NCI-H82 (cell line): Measurements from ENCODE around the gene SERPINI1.
"Not testable (repeated sequence)": the region's sequence is repeated elsewhere in the genome, so short reads cannot be mapped to it uniquely, and the experiment has no call there.

Source experiments
- DNase-seq: peaks from one replicate; lab custom pipeline; 2025; lab: John Stamatoyannopoulos, UW

Gene SERPINI1

DNA sequence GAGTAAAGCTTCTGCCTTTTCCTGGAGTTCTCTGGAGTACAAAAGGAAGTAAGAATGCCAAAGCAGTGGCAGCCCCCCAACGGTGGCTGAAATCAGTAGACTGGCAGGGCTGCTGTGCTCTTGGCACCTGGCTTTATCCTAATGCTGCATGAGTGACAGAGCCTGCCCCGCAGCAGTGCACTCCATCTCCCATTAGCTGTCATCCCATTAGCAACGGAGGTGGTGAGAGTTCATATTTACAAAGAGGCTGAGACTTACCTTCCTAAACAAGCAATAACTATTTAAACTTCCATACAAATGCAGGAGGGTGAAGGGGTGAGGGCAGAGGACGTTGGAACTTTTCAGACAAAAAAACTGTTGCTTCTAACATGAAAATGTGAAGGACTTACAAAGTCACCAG lies 51.9 kb downstream of the SERPINI1 start:
- DNase-seq: peak; percentile 85

DNA sequence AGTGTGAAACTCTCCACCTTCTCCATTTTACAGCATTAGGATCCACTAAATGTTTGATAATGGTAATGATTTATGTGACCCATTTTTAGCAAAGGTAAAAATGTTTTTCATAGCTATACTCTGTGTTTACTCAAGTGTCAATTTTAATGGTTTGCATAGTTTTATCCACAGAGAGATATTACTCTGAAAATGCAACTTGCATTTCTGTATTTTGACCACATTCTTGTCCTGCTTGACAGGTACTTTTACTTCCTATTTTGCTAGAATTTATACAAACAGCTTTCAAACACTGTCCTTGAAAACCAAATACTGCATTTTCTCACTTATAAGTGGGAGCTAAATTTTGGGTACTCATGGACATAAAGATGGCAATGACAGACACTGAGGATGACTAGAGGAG lies 62.9 kb downstream of the SERPINI1 start:
- no peak for DNase-seq

DNA sequence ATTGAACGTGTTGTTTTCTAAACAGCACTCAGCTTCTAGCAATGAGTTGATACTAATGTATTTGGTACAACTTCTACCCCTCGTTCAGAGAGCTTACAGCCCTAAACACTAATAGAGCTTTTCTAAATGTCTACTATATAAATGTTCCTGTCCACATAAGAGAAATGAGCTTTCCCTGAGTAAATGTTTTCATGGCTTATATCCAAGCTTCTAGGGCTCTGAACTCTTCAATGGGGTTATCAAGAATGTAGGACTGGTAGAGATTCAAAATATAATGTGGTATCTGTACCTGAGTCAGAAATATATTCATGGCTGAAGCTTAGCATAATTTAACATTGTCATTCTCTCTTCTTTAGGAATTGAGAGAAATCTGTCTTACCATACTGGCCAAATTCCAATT lies 73.4 kb downstream of the SERPINI1 start:
- DNase-seq: no peak

DNA sequence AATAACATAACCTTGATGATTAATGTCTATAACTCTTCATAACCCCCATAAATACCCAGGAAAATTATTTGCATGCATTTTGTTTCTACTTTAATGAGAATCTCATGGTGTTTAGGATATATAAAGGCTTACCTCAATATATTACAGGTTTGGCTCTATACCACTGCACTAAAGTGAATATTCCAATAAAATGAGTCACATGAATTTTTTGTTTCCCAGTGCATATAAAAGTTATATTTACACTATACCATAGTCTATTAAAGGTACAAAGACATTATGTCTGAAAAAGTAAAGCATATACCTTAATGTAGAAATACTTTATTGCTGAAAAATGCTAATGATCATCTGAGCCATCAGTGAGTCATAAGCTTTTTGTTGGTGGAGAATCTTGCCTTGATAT lies 74.7 kb downstream of the SERPINI1 start:
- DNase-seq: no peak

DNA sequence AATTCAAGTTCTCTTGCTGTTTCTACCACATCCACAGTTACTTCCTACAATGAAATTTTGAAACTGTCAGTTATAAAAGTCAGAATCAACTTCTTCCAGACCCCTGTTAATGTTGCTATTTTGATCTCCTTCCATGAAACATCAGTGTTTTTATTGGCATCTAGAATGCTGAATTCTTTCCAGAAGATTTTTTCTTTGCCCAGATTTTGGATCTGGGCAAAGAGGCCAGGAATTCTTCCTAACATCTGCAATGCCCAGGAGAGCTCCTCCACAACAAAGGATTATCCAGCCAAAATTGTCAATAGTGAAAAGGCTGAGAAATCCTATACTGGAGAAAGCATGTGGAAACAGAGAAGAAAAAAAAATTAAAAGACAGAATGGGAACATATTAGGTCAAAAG lies 75.5 kb downstream of the SERPINI1 start:
- no peak for DNase-seq

DNA sequence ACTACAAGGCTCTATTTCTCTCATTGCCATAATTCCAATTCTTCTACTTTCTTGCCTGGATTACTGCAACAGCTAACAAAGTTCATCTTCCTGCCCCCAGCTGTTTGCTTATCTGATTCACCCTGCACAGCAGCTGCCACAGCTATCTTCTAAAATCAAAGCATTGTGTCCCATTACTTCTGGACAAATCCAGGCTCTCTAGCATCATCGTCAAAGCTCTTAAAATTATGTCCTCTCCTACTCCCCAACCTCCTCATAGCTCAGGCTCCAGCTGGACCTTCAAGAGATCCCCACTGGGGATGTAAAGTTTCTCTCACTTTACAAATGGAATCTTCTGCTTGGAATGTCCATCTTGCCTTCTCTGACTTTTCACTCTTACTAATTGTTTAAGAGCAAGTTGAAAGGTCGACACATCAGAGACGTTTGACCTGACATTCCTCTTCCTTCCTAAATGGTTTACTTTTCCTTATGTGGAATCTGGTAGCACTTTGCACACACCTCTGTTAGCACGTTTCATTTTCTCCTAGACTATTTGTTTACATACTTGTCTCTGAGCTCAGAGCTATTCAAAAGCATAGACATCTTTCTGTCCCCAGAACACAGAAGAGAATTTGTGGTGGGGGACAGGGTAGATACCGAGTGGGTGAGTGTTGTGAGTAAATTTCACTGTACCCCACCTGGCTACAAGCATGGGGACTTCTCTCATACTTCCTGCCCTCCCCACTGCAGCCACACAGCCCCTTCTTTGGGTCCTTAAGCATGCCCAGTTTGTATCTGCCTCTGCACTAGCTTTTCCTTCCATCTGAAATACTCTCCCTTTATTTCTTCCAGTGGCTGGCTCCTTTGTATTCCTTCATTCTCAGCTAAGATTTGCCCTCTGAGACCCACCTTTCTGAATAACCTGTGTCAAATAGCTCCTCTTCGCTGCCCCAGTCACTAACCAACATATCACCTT lies 77.9 kb downstream of the SERPINI1 start:
- peak; percentile 76 for DNase-seq

DNA sequence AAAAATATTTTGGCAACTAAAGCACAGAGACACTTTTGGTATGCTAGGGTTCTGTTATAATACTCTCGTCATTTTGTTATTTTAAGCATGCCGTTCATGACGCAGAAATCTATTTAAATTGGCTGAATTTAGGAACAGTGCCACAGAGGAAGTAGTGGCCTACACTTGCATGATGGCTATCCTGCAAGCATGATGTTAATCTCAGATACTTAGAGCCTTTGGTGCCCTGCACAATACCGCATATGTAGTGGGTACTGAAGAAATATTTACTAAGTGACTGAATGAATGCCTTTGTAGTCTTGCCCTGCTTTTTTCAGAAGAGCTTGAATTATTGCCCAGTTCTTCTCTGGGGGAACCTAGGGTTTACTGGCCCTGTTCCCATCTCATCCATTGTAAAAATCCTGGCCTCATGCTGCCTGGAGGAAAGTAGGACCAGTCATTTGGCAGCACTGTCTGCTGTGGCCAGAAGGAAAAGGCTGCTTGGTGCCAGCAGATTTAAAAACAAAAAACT lies 79.0 kb downstream of the SERPINI1 start:
- no peak for DNase-seq

DNA sequence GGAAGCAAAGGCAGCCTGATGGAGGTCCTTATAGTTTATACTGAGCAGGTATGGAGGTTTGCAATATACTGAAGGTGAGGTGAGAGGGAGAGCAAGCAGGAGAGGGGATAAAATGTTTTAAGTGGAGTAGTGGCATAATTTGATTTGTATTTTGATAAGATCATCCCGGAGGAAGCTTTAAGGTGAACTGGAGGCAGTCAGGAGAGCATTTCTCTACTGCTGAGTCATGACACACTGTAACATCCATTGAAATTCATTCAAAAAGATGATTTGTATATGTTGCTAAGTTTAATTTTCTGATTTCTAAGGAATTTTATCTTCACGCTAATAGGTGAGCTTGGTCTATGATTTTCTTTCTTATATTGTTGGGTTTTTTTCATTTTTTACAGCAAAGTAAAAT lies 81.4 kb downstream of the SERPINI1 start:
- peak; percentile 43 for DNase-seq

DNA sequence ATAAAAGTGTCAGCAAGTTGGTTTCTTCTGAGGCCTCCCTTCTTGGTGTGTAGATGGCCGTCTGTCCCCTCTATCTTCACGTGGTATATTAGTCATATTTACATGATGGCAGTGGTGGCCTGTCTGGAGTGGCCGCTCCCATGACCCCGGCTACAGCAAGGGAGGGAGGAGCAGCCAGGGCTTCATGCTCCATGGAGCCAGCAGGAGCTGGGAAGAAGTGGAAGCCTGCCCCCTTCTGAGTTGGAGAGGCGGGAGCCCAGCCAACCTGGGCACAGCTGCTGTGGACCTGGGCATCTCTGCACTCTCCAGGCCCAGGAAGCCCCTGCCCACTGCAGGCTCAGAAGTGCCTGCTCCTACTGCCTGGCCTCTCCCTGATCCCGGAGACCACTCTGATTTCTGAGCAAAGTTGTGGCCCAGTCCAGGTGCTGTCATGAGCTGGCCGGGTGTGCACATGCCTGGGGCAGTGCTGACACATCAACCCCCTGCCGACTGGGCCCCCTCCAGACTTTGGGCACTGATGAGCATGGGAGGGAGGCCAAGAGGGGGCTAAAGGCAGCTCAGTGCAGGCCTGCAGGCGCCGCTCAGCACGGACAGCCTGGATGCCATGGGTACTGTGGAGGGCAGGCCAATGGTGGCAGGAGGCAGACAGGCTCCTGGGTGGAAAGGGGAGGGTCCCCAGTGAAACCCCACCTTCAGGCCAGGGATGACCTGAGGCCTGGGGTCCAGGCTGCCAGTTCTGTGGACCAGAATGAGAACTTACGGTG lies 84.8 kb downstream of the SERPINI1 start:
- no peak for DNase-seq

DNA sequence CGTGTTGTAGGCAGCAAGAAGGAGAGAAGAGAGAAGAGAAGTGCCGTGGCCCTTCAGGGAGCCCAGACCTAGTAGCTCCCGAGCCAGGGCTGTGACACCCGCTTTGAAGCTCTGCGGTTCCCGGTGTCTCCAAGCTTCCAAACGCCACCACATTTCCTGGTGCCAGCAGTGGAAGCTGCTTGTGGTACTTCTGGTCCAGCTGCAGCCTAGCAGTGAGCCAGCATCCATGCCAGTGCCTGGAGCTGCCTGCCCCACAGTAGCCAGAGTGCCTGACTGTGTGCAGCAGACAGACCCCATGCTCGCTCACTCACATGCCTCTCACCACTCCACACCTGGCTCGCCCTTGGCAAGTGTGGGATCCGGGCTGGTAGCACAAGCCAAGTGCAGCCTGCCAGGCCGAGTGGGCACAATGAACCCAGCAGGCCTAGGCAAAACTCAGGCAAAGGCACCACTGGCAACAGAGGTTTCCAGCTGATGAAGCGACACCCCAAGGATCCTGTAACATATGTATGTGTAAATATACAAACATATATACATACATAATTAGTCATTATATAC lies 85.8 kb downstream of the SERPINI1 start:
- DNase-seq: no peak

DNA sequence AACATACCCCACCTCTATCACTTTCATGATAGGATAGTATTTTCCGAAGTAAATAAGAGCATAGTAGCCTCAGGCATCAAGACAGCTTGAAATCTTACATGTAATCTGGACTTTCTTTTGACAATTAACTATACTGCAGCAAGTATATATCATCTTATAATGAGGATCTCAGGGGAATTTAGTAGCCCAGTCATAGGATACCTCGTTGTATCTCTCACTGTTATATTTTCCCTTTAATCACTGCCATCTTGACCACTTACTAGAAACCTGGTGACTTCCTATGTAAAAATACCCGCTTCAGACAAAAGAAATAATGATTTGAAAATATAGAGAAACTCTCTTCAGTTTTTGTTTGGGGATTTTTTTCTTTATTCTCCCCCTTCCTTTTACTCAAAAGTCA lies 88.2 kb downstream of the SERPINI1 start:
- DNase-seq: no peak

DNA sequence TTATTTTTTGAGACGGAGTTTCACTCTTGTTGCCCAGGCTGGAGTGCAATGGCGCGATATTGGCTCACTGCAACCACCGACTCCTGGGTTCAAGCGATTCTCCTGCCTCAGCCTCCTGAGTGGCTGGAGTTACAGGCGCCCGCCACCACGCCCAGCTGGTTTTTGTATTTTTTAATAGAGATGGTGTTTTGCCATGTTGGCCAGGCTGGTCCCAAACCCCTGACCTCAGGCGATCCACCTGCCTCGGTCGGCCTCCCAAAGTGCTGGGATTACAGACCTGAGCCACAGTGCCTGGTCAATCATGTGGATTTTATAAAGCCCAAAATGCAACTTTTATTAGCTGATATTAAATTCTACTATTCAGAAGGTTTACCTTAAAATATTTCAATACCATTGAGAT lies 92.1 kb downstream of the SERPINI1 start:
- DNase-seq: not testable (repeated sequence)

DNA sequence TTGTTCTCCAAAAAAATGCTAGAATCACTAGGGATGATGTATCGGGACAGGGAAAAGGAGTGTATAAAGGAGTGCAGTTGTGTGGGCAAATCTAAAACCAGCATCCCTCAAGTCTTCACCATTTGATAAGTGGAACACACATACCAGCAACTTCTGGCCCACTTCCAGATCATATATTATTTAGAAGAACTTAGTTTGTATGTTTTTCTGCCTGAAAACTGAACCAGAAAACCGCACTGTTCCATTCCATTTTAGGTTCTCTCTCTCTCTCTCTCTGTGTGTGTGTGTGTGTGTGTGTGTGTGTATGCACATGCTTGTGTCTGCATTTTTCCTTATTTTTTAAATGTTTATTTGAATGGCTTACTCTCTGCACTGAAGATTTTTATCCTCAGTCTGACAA lies 93.5 kb downstream of the SERPINI1 start:
- DNase-seq: no peak

DNA sequence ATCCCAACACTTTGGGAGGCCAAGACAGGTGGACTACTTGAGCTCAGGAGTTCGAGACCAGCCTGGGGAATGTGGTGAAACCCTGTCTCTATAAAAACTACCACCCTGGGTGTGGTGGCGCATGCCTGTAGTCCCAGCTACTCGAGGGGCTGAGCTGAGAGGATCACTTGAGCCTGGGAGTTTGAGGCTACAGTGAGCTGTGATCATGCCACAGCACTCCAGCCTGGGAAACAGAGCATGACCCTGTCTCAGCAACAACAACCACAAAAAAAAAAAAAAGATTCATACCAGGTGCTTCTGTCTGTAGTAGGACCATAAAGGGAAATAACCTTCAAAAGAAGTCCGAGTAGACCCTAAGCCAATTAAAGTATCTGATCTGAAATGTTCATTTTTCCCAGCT lies 94.5 kb downstream of the SERPINI1 start:
- no peak for DNase-seq

DNA sequence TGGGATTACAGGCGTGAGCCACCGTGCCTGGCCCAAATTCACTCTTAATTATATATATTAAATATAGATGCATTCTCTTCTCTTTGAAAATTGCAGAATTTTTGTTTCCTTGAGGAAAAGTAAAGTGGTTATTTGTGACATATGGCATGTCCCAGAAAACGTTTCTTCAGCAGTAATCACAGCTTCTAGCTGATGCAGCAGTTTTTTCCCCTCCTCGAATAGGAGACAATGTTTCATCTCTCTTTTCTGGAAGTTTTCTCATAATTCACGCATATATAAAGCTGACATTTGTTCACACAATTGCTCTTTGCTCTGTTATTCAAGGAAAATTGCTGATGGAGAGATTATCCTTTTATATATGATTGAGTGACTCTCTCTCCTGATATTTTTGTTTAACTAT lies 99.8 kb downstream of the SERPINI1 start:
- no peak for DNase-seq

DNA sequence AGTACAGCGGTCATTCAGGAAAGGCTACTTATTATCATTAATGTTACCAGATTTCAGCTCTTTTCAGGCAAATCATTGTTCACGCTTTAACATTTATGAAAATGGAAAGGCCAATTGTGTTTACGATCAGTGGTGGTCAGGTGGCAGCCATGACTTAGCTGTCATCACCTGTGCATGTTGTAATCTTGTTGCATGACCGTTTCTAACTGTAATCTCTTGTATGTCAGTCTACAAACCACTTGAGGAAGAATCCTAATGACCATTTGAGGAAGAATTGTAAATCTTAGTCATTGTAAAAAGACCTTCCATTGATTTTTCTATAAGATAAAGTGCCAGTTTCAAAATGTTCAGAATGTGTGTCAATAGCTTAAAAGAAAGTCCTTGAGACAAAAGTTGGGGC lies 100.4 kb downstream of the SERPINI1 start:
- DNase-seq: no peak

DNA sequence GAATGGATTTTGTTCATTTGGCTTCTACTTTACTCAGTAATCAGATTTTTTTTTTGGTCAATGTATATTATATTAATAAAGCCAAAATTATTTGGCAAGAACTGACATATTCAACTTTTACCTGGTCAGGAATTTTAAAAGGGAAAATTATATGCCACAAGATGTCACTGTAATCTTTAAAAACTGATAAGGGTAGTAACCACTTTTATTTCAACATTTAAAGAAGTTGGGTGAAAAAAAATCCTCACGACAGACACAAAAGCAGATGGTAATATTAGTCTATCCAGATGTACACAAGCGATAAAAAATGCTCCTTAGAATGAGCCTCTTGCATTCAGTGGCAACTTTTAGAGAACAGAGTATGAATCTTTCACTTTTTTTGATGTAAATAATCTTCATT lies 101.9 kb downstream of the SERPINI1 start:
- no peak for DNase-seq

DNA sequence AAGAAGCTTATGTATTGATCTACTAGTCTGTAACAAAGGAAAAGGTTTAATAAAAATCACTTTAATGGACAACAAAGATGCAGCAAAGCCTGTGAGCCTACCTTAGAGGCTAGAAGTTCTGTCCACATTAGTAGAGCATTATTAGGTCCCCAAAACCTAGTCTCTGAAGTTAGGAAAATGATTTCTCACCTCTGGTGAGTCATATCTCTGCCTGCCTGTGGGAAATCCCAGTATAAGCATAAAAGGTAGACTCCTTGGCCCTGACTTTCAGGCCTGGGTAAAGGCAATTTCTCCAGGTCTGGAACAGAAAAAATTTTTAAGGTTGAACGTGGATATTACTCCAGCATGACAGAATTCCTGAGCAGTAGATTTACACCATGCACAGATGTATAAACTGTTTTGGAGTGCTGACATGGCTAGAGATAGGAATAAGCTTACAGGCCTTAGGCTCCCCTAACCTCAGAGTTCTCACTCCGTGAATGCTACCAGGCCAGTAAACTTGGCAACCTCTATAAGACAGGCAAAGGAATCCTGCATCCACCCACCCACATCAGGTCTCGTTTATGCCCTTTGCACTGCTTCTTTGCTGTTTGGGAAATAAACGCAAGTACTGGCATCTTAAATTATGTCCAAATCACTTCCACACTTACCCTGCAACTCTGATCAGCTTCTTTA lies 104.1 kb downstream of the SERPINI1 start:
- DNase-seq: no peak

DNA sequence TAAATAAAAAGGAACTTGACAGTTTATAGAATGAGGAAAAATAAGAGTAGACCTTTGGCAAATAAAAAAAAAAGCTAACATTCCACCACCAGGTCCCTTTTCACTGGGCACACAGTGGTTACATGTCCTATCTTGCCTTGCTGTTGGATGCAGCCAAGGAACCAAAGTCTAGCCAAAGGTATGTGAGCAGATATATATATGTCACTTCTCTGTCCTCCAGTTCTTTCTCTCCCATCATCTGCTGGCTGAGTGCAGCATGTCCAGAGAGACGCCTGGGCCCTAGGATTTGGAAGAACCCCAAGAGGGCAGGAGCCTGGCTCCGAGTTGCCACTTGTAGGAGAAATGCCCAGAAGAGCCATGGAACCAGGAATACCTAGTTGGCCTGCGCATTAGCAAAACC lies 104.7 kb downstream of the SERPINI1 start:
- no peak for DNase-seq

DNA sequence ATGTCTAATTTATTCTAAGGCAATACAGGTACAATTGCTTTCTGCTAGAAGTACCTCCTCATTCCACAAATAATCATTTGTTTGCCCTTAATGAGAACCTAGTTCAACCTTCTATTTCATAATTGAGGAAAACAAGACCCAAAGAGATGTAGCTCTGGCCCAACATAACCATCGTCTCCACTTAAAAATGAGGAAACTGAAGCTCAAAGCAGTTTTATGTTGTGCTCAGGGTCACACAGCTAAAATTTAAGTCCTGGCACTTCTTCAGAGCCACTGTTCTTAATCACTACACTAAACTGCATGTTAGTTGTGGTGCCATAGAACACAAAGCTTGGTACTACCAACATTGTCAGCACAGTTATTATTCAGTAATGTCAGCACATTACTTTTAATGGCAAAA lies 108.0 kb downstream of the SERPINI1 start:
- no peak for DNase-seq

DNA sequence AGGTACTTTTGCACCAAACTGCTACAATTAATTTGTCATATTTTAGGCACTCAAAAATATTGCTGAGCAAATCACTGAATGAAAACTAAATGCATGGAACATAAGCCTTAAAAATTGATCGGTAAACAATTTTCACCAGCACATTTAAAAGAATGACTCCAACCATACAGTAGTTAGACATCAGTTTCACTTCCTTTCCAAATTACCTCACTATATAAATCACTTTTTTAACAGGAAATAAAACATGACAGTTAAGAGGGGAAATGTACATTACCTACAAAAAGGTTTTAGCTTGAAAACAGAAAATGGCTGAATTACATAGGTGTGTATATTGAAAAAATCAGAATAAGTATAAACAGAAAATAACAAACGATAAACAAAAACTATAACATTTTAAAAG lies 108.4 kb downstream of the SERPINI1 start:
- DNase-seq: no peak

DNA sequence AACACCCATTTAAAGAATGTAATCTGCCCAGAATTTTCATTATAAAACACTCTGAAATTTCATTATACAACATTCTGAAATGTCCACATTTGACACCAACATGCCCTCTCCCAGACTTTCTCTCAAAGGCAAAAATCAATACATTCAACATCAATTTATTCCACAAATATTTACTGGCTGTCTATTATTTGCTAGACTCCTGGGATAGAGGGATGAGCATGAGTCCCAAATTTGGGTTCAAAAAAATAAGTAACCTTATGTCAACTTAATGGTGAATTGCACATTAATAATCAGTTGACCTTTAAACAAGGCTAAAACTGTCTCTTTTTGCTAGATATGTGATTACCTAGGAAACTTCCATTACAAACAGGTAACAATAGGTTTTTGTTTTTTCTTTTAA lies 109.0 kb downstream of the SERPINI1 start:
- no peak for DNase-seq
